IMR-90 (cell line): ENCODE results near the gene SASS6. TPM values are rescaled to one million over a fixed set of nuclear protein-coding genes. Genes with fewer than 3 reads are reported as not detected.

ENCODE experiments used
- ATAC-seq: fragments of 200-7000 bp; cut with Tn5 transposase; 2 replicates; pipeline ENCODE4 v1.9.1; 2020; ENCODE audit warnings: low read depth, mild to moderate bottlenecking, moderate library complexity
- BruUV-seq: library from RNA; stranded (reverse); fragments of 400-500 nt; replicated peaks from 2 replicates; lab custom pipeline; 2021; lab: Mats Ljungman, UMichigan
- CTCF ChIA-PET: fragments of 300-600 bp; formaldehyde crosslinking; extraction: SDS; loops from one replicate; lab custom pipeline; 2021; ENCODE audit warnings: antibody characterized with exemption; lab: Yijun Ruan, JAX
- POLR2A ChIA-PET: fragments of 300-600 bp; sonication (Branson Sonifier 250); formaldehyde crosslinking; loops from one replicate; lab custom pipeline; 2022; ENCODE audit warnings: antibody characterized with exemption; ENCODE audit not compliant: unreplicated experiment; lab: Charles Lee
- DNase-seq: peaks from one replicate; pipeline ENCODE4 v3.0.0; 2013
- H2AFZ ChIP-seq: replicated peaks from 2 replicates; pipeline ENCODE3; 2013; ENCODE audit warnings: low read length, mild to moderate bottlenecking; ENCODE audit not compliant: poor library complexity
- H2AK5ac ChIP-seq: 2 replicates; pipeline ENCODE4 v1.6.1; 2013; ENCODE audit warnings: low read depth, low read length, inconsistent platforms
- H2AK9ac ChIP-seq: replicated peaks from 2 replicates; pipeline ENCODE3; 2013; ENCODE audit warnings: mild to moderate bottlenecking, low read depth, low read length, moderate library complexity; ENCODE audit not compliant: poor library complexity
- H2BK120ac ChIP-seq: 2 replicates; pipeline ENCODE4 v1.6.1; 2013; ENCODE audit warnings: low read depth, low read length, inconsistent platforms
- H2BK15ac ChIP-seq: 3 replicates; pipeline ENCODE4 v1.6.1; 2013; ENCODE audit warnings: low read depth, low read length, inconsistent platforms
- H2BK20ac ChIP-seq: 2 replicates; pipeline ENCODE4 v1.6.1; 2013; ENCODE audit warnings: low read depth, mild to moderate bottlenecking, inconsistent platforms, low read length, moderate library complexity
- H2BK5ac ChIP-seq: 2 replicates; pipeline ENCODE4 v1.6.1; 2013; ENCODE audit warnings: mild to moderate bottlenecking, low read depth, low read length, inconsistent platforms; ENCODE audit not compliant: poor library complexity, severe bottlenecking
- H3K14ac ChIP-seq: replicated peaks from 2 replicates; pipeline ENCODE4 v1.6.1; 2013; ENCODE audit warnings: low read depth, low read length, inconsistent platforms
- H3K18ac ChIP-seq: 2 replicates; pipeline ENCODE4 v1.6.1; 2013; ENCODE audit warnings: low read depth, low read length, control low read depth
- H3K23ac ChIP-seq: 2 replicates; pipeline ENCODE4 v1.6.1; 2013; ENCODE audit warnings: low read depth, low read length, inconsistent platforms
- H3K27ac ChIP-seq: 2 replicates; pipeline ENCODE4 v1.5.1; 2013; ENCODE audit warnings: mild to moderate bottlenecking, control low read depth, low read length; ENCODE audit not compliant: insufficient read depth
- H3K27me3 ChIP-seq: 2 replicates; pipeline ENCODE4 v1.6.1; 2013; ENCODE audit warnings: low read length; ENCODE audit not compliant: control insufficient read depth, insufficient read depth
- H3K36me3 ChIP-seq: 2 replicates; pipeline ENCODE4 v1.6.1; 2013; ENCODE audit warnings: low read length, mixed read lengths; ENCODE audit not compliant: control insufficient read depth, insufficient read depth
- H3K4ac ChIP-seq: 2 replicates; pipeline ENCODE4 v1.6.1; 2013; ENCODE audit warnings: low read depth, low read length, inconsistent platforms
- H3K4me1 ChIP-seq: 2 replicates; pipeline ENCODE4 v1.6.1; 2013; ENCODE audit warnings: low read length, mixed read lengths; ENCODE audit not compliant: control insufficient read depth, insufficient read depth
- H3K4me2 ChIP-seq: 2 replicates; pipeline ENCODE4 v1.6.1; 2013; ENCODE audit warnings: low read depth, mild to moderate bottlenecking, control low read depth, low read length, moderate library complexity
- H3K4me3 ChIP-seq: 2 replicates; pipeline ENCODE4 v1.5.1; 2013; ENCODE audit warnings: low read depth, mild to moderate bottlenecking, control low read depth, low read length, moderate library complexity; ENCODE audit not compliant: insufficient read depth
- H3K56ac ChIP-seq: 2 replicates; pipeline ENCODE4 v1.6.1; 2013; ENCODE audit warnings: low read length, inconsistent platforms; ENCODE audit not compliant: insufficient read depth; ENCODE audit errors: extremely low read depth
- H3K79me1 ChIP-seq, 2 experiments: 2 replicates each; pipeline ENCODE4 v1.6.1; 2013; ENCODE audit warnings: low read length in 2 of 2, inconsistent platforms in 1 of 2, low read depth in 1 of 2
- H3K9ac ChIP-seq: 2 replicates; pipeline ENCODE4 v1.6.1; 2013; ENCODE audit warnings: low read depth, low read length, control low read depth
- H3K9me1 ChIP-seq: 2 replicates; pipeline ENCODE4 v1.6.1; 2013; ENCODE audit warnings: low read length, inconsistent platforms; ENCODE audit not compliant: insufficient read depth
- H3K9me3 ChIP-seq: 2 replicates; pipeline ENCODE4 v1.6.1; 2013; ENCODE audit warnings: low read length; ENCODE audit not compliant: control insufficient read depth, insufficient read depth
- H4K20me1 ChIP-seq: 2 replicates; pipeline ENCODE4 v1.6.1; 2013; ENCODE audit warnings: low read length, inconsistent platforms; ENCODE audit not compliant: insufficient read depth
- H4K5ac ChIP-seq: 2 replicates; pipeline ENCODE4 v1.6.1; 2013; ENCODE audit warnings: mild to moderate bottlenecking, low read depth, low read length, control low read depth
- H4K8ac ChIP-seq, 2 experiments: 2 replicates each; pipeline ENCODE4 v1.6.1; 2013; ENCODE audit warnings: low read depth in 2 of 2, low read length in 2 of 2, control low read depth in 1 of 2, inconsistent platforms in 1 of 2
- H4K91ac ChIP-seq: 2 replicates; pipeline ENCODE4 v1.6.1; 2013; ENCODE audit warnings: low read depth, low read length, inconsistent platforms; ENCODE audit not compliant: insufficient read depth
- BHLHE40 ChIP-seq: fragments of 150-350 bp; IDR thresholded peaks from 2 replicates; pipeline ENCODE4 v1.6.1; 2016; ENCODE audit warnings: mild to moderate bottlenecking, low read depth, low read length
- CHD1 ChIP-seq: IDR thresholded peaks from 2 replicates; pipeline ENCODE4 v1.6.1; 2012; ENCODE audit warnings: low read depth, low read length, improper control_type of control experiment
- CTCF ChIP-seq: conservative IDR thresholded peaks from 2 replicates; pipeline ENCODE4 v1.5.1; 2012; ENCODE audit warnings: mild to moderate bottlenecking, low read depth, low read length, improper control_type of control experiment
- ELK1 ChIP-seq: fragments of 150-350 bp; IDR thresholded peaks from 2 replicates; pipeline ENCODE4 v1.6.1; 2016; ENCODE audit warnings: low read depth, mild to moderate bottlenecking, low read length, moderate library complexity, borderline replicate concordance
- MAFK ChIP-seq: IDR thresholded peaks from 2 replicates; pipeline ENCODE4 v1.6.1; 2012; ENCODE audit warnings: low read depth, low read length, improper control_type of control experiment
- MXI1 ChIP-seq: IDR thresholded peaks from 2 replicates; pipeline ENCODE4 v1.6.1; 2012; ENCODE audit warnings: low read depth, mild to moderate bottlenecking, low read length, moderate library complexity, borderline replicate concordance
- POLR2A ChIP-seq: IDR thresholded peaks from 2 replicates; pipeline ENCODE4 v1.6.1; 2012; ENCODE audit warnings: mild to moderate bottlenecking, low read depth, low read length
- RAD21 ChIP-seq: IDR thresholded peaks from 2 replicates; pipeline ENCODE4 v1.6.1; 2012; ENCODE audit warnings: low read length, improper control_type of control experiment
- WGBS, 2 experiments: methylation state at CpG; one replicate each; pipeline versions ENCODE4 v1.1.5 to v1.1.7; 2013; ENCODE audit warnings: missing lambda C conversion rate in 2 of 2; ENCODE audit not compliant: insufficient read length in 1 of 2; ENCODE audit errors: extremely low coverage in 2 of 2; 5-methylcytosine and 5-hydroxymethylcytosine counted together
- dilution Hi-C: fragments of 300-500 bp; cut with HindIII; formaldehyde crosslinking; loops from one replicate; pipeline ENCODE4 v1.14.3; 2018; ENCODE audit warnings: low sequenced_read_pairs; ENCODE audit not compliant: unreplicated experiment
- in situ Hi-C: fragments of 300-500 bp; cut with MboI; formaldehyde crosslinking; loops from 3 replicates; pipeline ENCODE4 v1.14.3; 2019; ENCODE audit warnings: low sequenced_read_pairs, inconsistent platforms, mixed read lengths
- intact Hi-C: fragments of 100-400 bp; cut with micrococcal nuclease; formaldehyde crosslinking; loops from 2 replicates; pipeline ENCODE4 v1.10.0; 2022
- polyA plus RNA-seq, 3 experiments: library from polyadenylated mRNA; depleted of rRNA; stranded (reverse); fragments of >200 nt; gene quantifications; 2 replicates each; pipeline ENCODE4 v1.2.3, GENCODE V29; 2012; ENCODE audit warnings: low replicate concordance in 1 of 3
- total RNA-seq: library from RNA; depleted of rRNA; stranded (reverse); fragments of >200 nt; gene quantifications from 2 replicates; pipeline ENCODE4 v1.2.3, GENCODE V29; 2012

SASS6 gene
- total and polyA plus RNA-seq, 2 of the 4 experiments (the other 2 are of a cell fraction): 1.1 to 2.7 TPM

GRCh38 chr1:100035214-100035613 lies 97.5 kb downstream of the SASS6 start:
- DNase-seq (no peak), ATAC-seq (no peak)
- Histone ChIP-seq H4K8ac (no peak overlapping the region), H2BK120ac (no peak overlapping the region), H3K4me3 (no peak overlapping the region), H2AFZ (no peak overlapping the region), H3K4me2 (no peak overlapping the region), H2AK9ac (no peak overlapping the region), H3K79me1 (peaks cover 3 to 15% of the 10 kb centered on the region in 2 experiments; a peak in 2 of 4 replicates), H3K56ac (no peak overlapping the region), H2AK5ac (no peak overlapping the region), H3K23ac (no peak overlapping the region), H3K4ac (no peak overlapping the region), H3K4me1 (no peaks in the 10 kb centered on the region), H3K27ac (no peak overlapping the region), H4K91ac (no peak overlapping the region), H3K14ac (no peak overlapping the region), H2BK15ac (no peak overlapping the region), H2BK20ac (no peak overlapping the region), H2BK5ac (no peak overlapping the region), H3K36me3 (no peaks in the 10 kb centered on the region), H3K9me3 (no peaks in the 10 kb centered on the region), H3K18ac (no peak overlapping the region), H4K5ac (no peak overlapping the region), H3K9me1 (no peaks in the 10 kb centered on the region; the same call in 1 of the 2 replicates), H3K27me3 (no peaks in the 10 kb centered on the region), H4K20me1 (peaks cover 5% of the 10 kb centered on the region; the same call in 1 of the 2 replicates), H3K9ac (no peak overlapping the region)
- no CpG with 5 or more reads among the region's 1 CpG for WGBS, 2 experiments
- BruUV-seq: no TSS peak
- CTCF ChIA-PET: no interaction called here
- no peak for TF ChIP-seq ELK1
- TF ChIP-seq BHLHE40: no peak
- no peak for TF ChIP-seq CHD1
- no peak for TF ChIP-seq POLR2A
- no peak for TF ChIP-seq RAD21
- no peak for TF ChIP-seq MXI1
- TF ChIP-seq CTCF: no peak
- TF ChIP-seq MAFK: no peak
- intact Hi-C loops: no loop called here
- dilution Hi-C loops: no loop called here
- in situ Hi-C loops: no loop called here
- POLR2A ChIA-PET: no interaction called here
